Peyer's patch (tissue), 4 donors: ENCODE data around the gene LAIR1. TPM values are rescaled to one million over a fixed set of nuclear protein-coding genes. Genes with fewer than 3 reads are reported as not detected.

Experiments used
- DNase-seq, 3 donors: peaks; one replicate each; pipeline ENCODE4 v3.0.0-alpha.2; 2017 to 2019
- H3K27ac ChIP-seq, 4 donors: fragments of 200-600 bp; sonication (generic); one replicate each; pipeline ENCODE4 v1.5.1; 2016 to 2019
- H3K27me3 ChIP-seq, 2 donors: fragments of 200-600 bp; sonication (generic); one replicate each; pipeline ENCODE4 v1.5.1; 2019
- H3K36me3 ChIP-seq, 3 donors: fragments of 200-600 bp; sonication (generic); one replicate each; pipeline ENCODE4 v1.5.1; 2016 to 2019
- H3K4me1 ChIP-seq, 4 donors: fragments of 200-600 bp; sonication (generic); one replicate each; pipeline ENCODE4 v1.5.1; 2016 to 2019
- H3K4me3 ChIP-seq, 4 donors: fragments of 200-600 bp; sonication (generic); 1 replicate in 3 of 4; 2 replicates in 1 of 4; pipeline ENCODE4 v1.5.1; 2016 to 2019; ENCODE audit warnings: mild to moderate bottlenecking in 1 of 4
- H3K9me3 ChIP-seq, 4 donors: fragments of 200-600 bp; sonication (generic); one replicate each; pipeline ENCODE4 v1.5.1; 2016 to 2019; ENCODE audit warnings: mild to moderate bottlenecking in 1 of 4
- POLR2A ChIP-seq, 2 donors: fragments of 450-650 bp; IDR thresholded peaks; one replicate each; pipeline ENCODE4 v1.5.1; 2017; ENCODE audit warnings: antibody characterized with exemption in 2 of 2, mild to moderate bottlenecking in 2 of 2, moderate library complexity in 2 of 2
- total RNA-seq, 4 donors: library from RNA; depleted of rRNA; stranded (reverse); fragments of >200 nt; gene quantifications; one replicate each; pipeline ENCODE4 v1.1.0, GENCODE V29; 2016
- TF ChIP-seq, protein P1 (sequence below), 6 experiments: fragments of 450-650 bp in 4 of 6; fragments of 200-600 bp in 2 of 6; sonication (generic) in 1 of 6; IDR thresholded peaks; one replicate each; pipeline ENCODE4 v1.5.1; 2017 to 2019; ENCODE audit warnings: antibody characterized with exemption in 6 of 6, mild to moderate bottlenecking in 3 of 6, moderate library complexity in 1 of 6

LAIR1 gene
- total RNA-seq, 4 donors from 2014 or later: 2.6 to 51.2 (median 10.0) TPM

DNA sequence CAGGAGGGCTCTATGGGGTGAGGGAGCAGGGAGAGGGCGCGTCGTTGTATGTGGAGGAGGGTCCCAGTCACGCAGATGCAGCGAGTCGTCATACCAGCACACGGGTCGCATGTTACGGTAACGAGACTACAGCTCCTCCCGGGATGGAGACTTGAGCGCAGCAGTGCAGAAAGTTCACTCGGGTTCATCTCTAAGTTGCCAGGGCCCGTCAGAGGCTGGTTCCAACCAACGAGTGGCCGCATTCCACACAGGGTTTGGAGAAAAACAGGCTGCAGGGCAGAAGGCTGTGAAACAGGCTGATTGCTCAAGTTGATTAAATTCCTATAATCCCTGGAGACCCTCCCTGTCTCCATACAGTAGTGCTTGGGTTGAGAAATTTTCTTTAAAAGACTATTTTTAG, 28.6 kb upstream of the LAIR1 start:
- Histone ChIP-seq H3K4me3 (no peak overlapping the region), H3K36me3 (no peaks in the 10 kb centered on the region), H3K4me1 (peaks cover 0 to 9% (median 4%) of the 10 kb centered on the region in 4 donors), H3K9me3 (no peaks in the 10 kb centered on the region), H3K27me3 (no peaks in the 10 kb centered on the region), H3K27ac (no peak overlapping the region)
- no peak for TF ChIP-seq POLR2A (IDR thresholded peaks at IDR 0.05)
- TF ChIP-seq, protein P1, sequence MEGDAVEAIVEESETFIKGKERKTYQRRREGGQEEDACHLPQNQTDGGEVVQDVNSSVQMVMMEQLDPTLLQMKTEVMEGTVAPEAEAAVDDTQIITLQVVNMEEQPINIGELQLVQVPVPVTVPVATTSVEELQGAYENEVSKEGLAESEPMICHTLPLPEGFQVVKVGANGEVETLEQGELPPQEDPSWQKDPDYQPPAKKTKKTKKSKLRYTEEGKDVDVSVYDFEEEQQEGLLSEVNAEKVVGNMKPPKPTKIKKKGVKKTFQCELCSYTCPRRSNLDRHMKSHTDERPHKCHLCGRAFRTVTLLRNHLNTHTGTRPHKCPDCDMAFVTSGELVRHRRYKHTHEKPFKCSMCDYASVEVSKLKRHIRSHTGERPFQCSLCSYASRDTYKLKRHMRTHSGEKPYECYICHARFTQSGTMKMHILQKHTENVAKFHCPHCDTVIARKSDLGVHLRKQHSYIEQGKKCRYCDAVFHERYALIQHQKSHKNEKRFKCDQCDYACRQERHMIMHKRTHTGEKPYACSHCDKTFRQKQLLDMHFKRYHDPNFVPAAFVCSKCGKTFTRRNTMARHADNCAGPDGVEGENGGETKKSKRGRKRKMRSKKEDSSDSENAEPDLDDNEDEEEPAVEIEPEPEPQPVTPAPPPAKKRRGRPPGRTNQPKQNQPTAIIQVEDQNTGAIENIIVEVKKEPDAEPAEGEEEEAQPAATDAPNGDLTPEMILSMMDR (IDR thresholded peaks at IDR 0.05): no peak
- DNase-seq: no peak

DNA sequence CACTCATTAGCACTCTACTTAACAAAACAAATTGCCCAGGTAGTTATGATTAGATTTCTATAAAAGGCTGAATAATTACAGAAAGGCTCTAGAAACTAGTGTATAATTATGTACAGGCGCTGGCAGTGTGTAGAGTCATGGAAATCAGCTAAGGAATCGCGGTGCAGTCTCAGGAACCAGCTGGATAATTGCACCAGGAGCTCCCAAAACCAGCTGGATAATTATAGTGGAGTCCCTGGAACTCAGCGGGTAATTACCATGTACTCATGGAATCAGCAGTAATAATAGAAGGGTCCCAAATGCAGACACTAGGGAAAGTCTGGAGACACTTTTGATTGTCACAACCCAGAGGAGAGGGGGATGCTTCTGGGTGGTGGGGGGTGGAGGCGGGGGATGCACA, 27.4 kb upstream of the LAIR1 start:
- no peaks in the 10 kb centered on the region for H3K27me3 ChIP-seq
- no peaks in the 10 kb centered on the region for H3K36me3 ChIP-seq
- no peak for DNase-seq
- TF ChIP-seq, protein P1 (IDR thresholded peaks at IDR 0.05): no peak
- no peak for TF ChIP-seq POLR2A (IDR thresholded peaks at IDR 0.05)
- H3K4me3 ChIP-seq: no peak overlapping the region
- H3K9me3 ChIP-seq: no peaks in the 10 kb centered on the region
- H3K4me1 ChIP-seq: peaks cover 0 to 9% (median 4%) of the 10 kb centered on the region in 4 donors
- H3K27ac ChIP-seq: no peak overlapping the region

- H3K36me3 ChIP-seq: no peaks in the 10 kb centered on the region
- H3K27me3 ChIP-seq: no peaks in the 10 kb centered on the region
- no peak for DNase-seq
- H3K4me3 ChIP-seq: no peak overlapping the region
- peaks cover 0 to 9% (median 4%) of the 10 kb centered on the region in 4 donors for H3K4me1 ChIP-seq
- TF ChIP-seq, protein P1 (IDR thresholded peaks at IDR 0.05): no peak
- TF ChIP-seq POLR2A (IDR thresholded peaks at IDR 0.05): no peak
- H3K9me3 ChIP-seq: no peaks in the 10 kb centered on the region
- H3K27ac ChIP-seq: no peak overlapping the region
These were observed 26.9 kb upstream of the LAIR1 start for GRCh38 chr19:54391589-54392061.

DNA sequence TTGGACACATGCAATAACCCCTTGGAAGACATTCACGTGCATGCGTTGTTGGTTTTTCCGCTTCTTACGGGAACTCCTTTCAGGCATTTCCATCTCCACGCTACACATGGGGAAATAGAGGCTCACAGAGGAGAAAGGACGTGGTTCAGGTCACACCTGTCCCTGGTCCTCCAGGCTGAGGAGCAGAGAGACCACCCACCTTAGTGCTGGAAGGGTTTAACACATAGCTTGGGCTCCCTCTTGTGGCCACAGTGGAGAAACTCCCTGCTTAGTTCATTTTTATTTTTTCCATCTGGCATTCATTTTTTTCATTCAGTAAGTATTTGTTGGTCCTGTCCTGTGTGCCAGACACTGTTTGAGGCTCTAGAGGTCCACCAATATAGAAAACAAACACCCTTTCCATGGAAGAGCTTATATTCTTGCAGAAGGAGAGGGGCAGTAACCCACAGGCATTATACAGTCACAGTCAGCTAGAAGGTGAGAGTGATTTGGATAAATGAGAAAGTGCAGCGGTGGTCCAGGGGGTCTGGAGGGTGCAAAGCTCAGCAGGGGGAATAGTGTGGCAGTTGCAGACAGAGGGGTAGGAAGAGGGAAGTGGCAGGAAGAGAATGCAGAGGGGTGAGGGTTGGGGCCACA, 26.3 kb upstream of the LAIR1 start:
- DNase-seq: peak in 1 of 3 donors; percentile 78
- no peak overlapping the region for H3K4me3 ChIP-seq

DNA sequence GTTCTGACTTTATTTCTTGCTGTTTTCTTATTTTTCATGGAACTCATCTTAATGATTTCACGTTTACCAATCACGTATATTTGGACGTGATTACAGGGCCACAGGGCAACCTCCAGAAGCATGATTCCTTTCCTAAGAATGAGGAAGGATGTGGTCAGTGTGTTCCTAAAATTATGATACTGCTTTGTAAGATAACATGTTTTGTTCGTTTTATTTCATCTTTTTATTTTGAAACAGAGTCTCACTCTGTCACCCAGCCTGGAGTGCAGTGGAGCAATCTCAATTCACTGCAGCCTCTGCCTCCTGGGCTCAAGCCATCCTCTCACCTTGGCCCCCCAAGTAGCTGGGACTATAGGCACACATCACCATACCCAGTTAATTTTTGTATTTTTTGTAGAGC, 24.8 kb upstream of the LAIR1 start:
- Histone ChIP-seq H3K36me3 (no peaks in the 10 kb centered on the region), H3K27ac (peak overlapping the region in 2 of 4 donors; percentile 1 to 84), H3K9me3 (no peaks in the 10 kb centered on the region), H3K4me1 (peaks cover 0 to 9% (median 4%) of the 10 kb centered on the region in 4 donors), H3K4me3 (no peak overlapping the region), H3K27me3 (no peaks in the 10 kb centered on the region)
- TF ChIP-seq, protein P1 (IDR thresholded peaks at IDR 0.05): no peak
- no peak for DNase-seq

More for the DNA sequence above, 26.3 kb upstream of the LAIR1 start:
- Histone ChIP-seq H3K27me3 (no peaks in the 10 kb centered on the region), H3K36me3 (no peaks in the 10 kb centered on the region), H3K27ac (no peak overlapping the region), H3K4me1 (peaks cover 0 to 9% (median 4%) of the 10 kb centered on the region in 4 donors), H3K9me3 (no peaks in the 10 kb centered on the region)
- TF ChIP-seq, protein P1 (IDR thresholded peaks at IDR 0.05): peak; percentile 66 to 79 (median 70)
- no peak for TF ChIP-seq POLR2A (IDR thresholded peaks at IDR 0.05)
